Smooth muscle cell (in vitro differentiated cells): ENCODE results near the gene MSL3. TPM values are rescaled to one million over a fixed set of nuclear protein-coding genes. Genes with fewer than 3 reads are reported as not detected.

Experiments
- DNase-seq: peaks from one replicate; lab custom pipeline; 2025; ENCODE audit not compliant: unreplicated experiment; lab: John Stamatoyannopoulos, UW
- H2AFZ ChIP-seq: fragments of 200-600 bp; sonication (generic); 2 replicates; pipeline ENCODE4 v1.6.0; 2016; ENCODE audit warnings: antibody characterized with exemption, low read depth, mild to moderate bottlenecking
- H3F3A ChIP-seq: fragments of 200-600 bp; sonication (generic); 2 replicates; pipeline ENCODE4 v1.6.0; 2017; ENCODE audit warnings: antibody characterized with exemption, low read depth
- H3K27ac ChIP-seq: fragments of 200-600 bp; sonication (generic); 2 replicates; pipeline ENCODE4 v1.5.1; 2016; ENCODE audit warnings: low read depth, mild to moderate bottlenecking
- H3K27me3 ChIP-seq: fragments of 200-600 bp; sonication (generic); 2 replicates; pipeline ENCODE4 v1.6.1; 2016; ENCODE audit warnings: low read depth, mild to moderate bottlenecking
- H3K36me3 ChIP-seq: fragments of 200-600 bp; sonication (generic); 2 replicates; pipeline ENCODE4 v1.5.1; 2016; ENCODE audit warnings: low read depth
- H3K4me1 ChIP-seq: fragments of 200-600 bp; sonication (generic); 2 replicates; pipeline ENCODE4 v1.5.1; 2016; ENCODE audit warnings: low read depth
- H3K4me2 ChIP-seq: fragments of 200-600 bp; sonication (generic); 2 replicates; pipeline ENCODE4 v1.6.0; 2016; ENCODE audit warnings: mild to moderate bottlenecking
- H3K4me3 ChIP-seq: fragments of 200-600 bp; sonication (generic); 2 replicates; pipeline ENCODE4 v1.5.1; 2016; ENCODE audit warnings: mild to moderate bottlenecking
- H3K79me2 ChIP-seq: fragments of 200-600 bp; sonication (generic); 2 replicates; pipeline ENCODE4 v1.6.0; 2016; ENCODE audit warnings: low read depth, mild to moderate bottlenecking
- H3K9ac ChIP-seq: fragments of 200-600 bp; sonication (generic); 2 replicates; pipeline ENCODE4 v1.6.0; 2016; ENCODE audit warnings: low read depth
- H3K9me3 ChIP-seq: fragments of 200-600 bp; sonication (generic); replicated peaks from 2 replicates; pipeline ENCODE4 v1.5.1; 2016; ENCODE audit warnings: low read depth
- H4K20me1 ChIP-seq: fragments of 200-600 bp; sonication (generic); 2 replicates; pipeline ENCODE4 v1.6.0; 2016; ENCODE audit warnings: low read depth
- WGBS: methylation state at CpG from one replicate; pipeline ENCODE4 v1.1.7; 2016; ENCODE audit warnings: low lambda C conversion rate; 5-methylcytosine and 5-hydroxymethylcytosine counted together
- polyA plus RNA-seq: library from polyadenylated mRNA; unstranded; fragments of >200 nt; fragmentation: Nextera tagmentation; extraction: Ambion mirVana; gene quantifications from 2 replicates; pipeline ENCODE4 v1.2.1, GENCODE V29; 2016
- total RNA-seq: library from RNA; depleted of rRNA; stranded (reverse); fragments of >200 nt; gene quantifications from 2 replicates; pipeline ENCODE4 v1.2.3, GENCODE V29; 2014
- TF ChIP-seq, protein P1 (sequence below): fragments of 200-600 bp; sonication (generic); IDR thresholded peaks from 2 replicates; pipeline ENCODE4 v1.5.1; 2017; ENCODE audit warnings: borderline replicate concordance, mild to moderate bottlenecking, antibody characterized with exemption; ENCODE audit not compliant: insufficient read depth, poor library complexity, severe bottlenecking

The MSL3 gene
- total and polyA plus RNA-seq, 2 experiments from 2014 or later, result 15.7 to 48.1 TPM

DNA sequence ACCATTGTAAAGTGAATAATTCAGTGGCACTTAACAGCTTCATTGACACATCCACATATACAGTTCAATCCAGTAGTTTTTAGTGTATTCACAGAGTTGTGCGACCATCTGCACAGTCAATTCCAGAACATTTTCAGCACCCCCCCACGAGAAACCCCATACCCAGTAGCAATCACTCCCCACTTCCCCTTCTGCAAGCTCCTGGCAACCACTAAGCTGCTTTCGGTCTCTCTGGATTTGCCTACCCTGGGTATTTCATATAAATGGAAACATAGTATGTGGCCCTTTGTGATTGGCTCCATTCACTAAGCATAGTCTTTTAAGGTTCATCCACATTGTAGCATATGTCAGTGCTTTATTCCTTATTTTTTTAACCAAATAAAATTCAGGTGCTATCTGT, 10.0 kb downstream of the MSL3 start:
- no peaks in the 10 kb centered on the region for H3F3A ChIP-seq
- H3K27me3 ChIP-seq, result no peaks in the 10 kb centered on the region
- no peaks in the 10 kb centered on the region for H3K79me2 ChIP-seq
- DNase-seq, result no peak
- no peak overlapping the region for H3K27ac ChIP-seq
- H3K4me3 ChIP-seq, result no peak overlapping the region
- TF ChIP-seq, protein P1, sequence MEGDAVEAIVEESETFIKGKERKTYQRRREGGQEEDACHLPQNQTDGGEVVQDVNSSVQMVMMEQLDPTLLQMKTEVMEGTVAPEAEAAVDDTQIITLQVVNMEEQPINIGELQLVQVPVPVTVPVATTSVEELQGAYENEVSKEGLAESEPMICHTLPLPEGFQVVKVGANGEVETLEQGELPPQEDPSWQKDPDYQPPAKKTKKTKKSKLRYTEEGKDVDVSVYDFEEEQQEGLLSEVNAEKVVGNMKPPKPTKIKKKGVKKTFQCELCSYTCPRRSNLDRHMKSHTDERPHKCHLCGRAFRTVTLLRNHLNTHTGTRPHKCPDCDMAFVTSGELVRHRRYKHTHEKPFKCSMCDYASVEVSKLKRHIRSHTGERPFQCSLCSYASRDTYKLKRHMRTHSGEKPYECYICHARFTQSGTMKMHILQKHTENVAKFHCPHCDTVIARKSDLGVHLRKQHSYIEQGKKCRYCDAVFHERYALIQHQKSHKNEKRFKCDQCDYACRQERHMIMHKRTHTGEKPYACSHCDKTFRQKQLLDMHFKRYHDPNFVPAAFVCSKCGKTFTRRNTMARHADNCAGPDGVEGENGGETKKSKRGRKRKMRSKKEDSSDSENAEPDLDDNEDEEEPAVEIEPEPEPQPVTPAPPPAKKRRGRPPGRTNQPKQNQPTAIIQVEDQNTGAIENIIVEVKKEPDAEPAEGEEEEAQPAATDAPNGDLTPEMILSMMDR, result no peak
- H3K4me2 ChIP-seq, result no peak overlapping the region
- H3K4me1 ChIP-seq, result no peaks in the 10 kb centered on the region
- H3K9me3 ChIP-seq, result no peaks in the 10 kb centered on the region
- no peak overlapping the region for H2AFZ ChIP-seq
- 56% methylated on average over 3 of the region's 3 CpGs for WGBS
- no peaks in the 10 kb centered on the region for H4K20me1 ChIP-seq
- no peak overlapping the region for H3K9ac ChIP-seq
- H3K36me3 ChIP-seq, result no peaks in the 10 kb centered on the region

DNA sequence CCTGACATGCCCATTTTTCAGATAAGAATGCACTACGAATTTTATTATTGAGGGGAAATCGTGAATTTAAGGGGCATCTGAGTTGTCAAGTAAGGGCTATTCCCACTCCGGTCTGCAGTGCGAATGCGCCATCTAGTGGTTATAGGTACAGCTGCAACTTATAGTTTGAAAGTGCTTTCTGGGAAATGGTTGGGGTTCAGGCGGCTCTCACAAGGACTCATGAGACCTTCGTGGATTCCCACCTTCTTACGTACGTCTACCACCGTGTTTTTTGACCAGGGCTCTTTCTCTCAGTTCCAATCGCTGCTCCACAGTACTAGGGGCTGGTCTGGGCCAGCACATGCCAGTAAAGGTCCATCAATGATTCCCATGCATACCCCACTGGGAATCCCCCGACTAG, 12.3 kb downstream of the MSL3 start:
- TF ChIP-seq, protein P1, result peak; percentile 64
- no peaks in the 10 kb centered on the region for H3K4me1 ChIP-seq
- no peak overlapping the region for H3K27ac ChIP-seq
- H4K20me1 ChIP-seq, result no peaks in the 10 kb centered on the region
- no peak overlapping the region for H3K4me3 ChIP-seq
- H3K36me3 ChIP-seq, result no peaks in the 10 kb centered on the region
- H2AFZ ChIP-seq, result no peak overlapping the region
- no peaks in the 10 kb centered on the region for H3K9me3 ChIP-seq
- no peak for DNase-seq
- H3K79me2 ChIP-seq, result no peaks in the 10 kb centered on the region
- no peaks in the 10 kb centered on the region for H3K27me3 ChIP-seq
- WGBS, result 39% methylated on average over 12 of the region's 12 CpGs
- H3K4me2 ChIP-seq, result no peak overlapping the region
- no peak overlapping the region for H3K9ac ChIP-seq
- no peaks in the 10 kb centered on the region for H3F3A ChIP-seq

DNA sequence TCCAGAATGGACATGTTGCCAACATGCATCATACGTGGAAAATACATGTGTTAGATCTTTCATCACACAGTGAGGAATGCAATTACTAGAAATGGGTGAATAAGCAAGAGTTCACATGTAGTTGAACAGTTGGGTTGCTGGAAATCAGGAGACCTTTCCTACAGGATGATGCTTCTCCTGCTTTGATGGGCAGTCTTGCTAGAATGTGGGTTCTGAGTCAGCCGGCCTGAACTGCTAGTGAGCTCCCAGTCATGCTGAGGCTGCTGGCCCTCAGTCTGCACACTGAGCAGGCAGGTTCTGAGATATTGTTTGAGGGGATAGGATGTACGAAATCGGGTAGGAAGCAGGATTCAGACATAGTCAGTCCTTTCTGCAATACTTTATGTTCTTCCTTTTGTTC, 20.2 kb downstream of the MSL3 start:
- Histone ChIP-seq H3K9me3 (no peaks in the 10 kb centered on the region), H3K27me3 (no peaks in the 10 kb centered on the region), H3K4me2 (no peak overlapping the region), H3F3A (no peaks in the 10 kb centered on the region), H3K4me1 (no peaks in the 10 kb centered on the region), H3K9ac (no peak overlapping the region), H3K27ac (no peak overlapping the region), H3K4me3 (no peak overlapping the region), H4K20me1 (no peaks in the 10 kb centered on the region), H2AFZ (no peak overlapping the region), H3K36me3 (no peaks in the 10 kb centered on the region), H3K79me2 (no peaks in the 10 kb centered on the region)
- 76% methylated on average over 4 of the region's 4 CpGs for WGBS
- TF ChIP-seq, protein P1, result no peak
- no peak for DNase-seq

DNA sequence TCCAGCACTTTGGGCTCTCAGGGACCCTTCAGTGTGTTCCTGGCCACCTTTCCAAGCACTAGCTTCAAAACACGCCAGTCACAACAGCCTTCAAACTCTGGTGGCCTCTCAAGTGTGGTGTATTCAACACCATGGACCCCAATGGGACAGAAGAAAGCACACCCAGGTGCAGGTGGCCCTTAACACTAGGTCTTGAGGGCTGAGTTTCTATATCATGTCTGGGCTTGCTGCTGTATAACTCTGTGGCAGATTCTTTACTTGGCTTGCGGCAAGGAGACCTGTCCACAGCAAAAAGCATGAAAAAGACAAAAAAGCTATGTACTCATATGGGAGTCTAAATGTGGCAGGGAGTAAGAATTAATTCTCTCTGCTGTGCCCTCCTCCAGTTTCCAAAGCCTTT, 23.1 kb downstream of the MSL3 start:
- no peaks in the 10 kb centered on the region for H3F3A ChIP-seq
- H3K79me2 ChIP-seq, result no peaks in the 10 kb centered on the region
- H3K4me1 ChIP-seq, result no peaks in the 10 kb centered on the region
- no peak overlapping the region for H3K27ac ChIP-seq
- no peak overlapping the region for H3K9ac ChIP-seq
- no peak for DNase-seq
- TF ChIP-seq, protein P1, result no peak
- no peaks in the 10 kb centered on the region for H3K27me3 ChIP-seq
- no peak overlapping the region for H2AFZ ChIP-seq
- H4K20me1 ChIP-seq, result no peaks in the 10 kb centered on the region
- no peaks in the 10 kb centered on the region for H3K36me3 ChIP-seq
- H3K9me3 ChIP-seq, result no peaks in the 10 kb centered on the region
- WGBS, result 73% methylated on average over 2 of the region's 2 CpGs
- H3K4me2 ChIP-seq, result no peak overlapping the region
- no peak overlapping the region for H3K4me3 ChIP-seq
